ENCODE measurements around the gene RNF166. TPM values are rescaled to one million over a fixed set of nuclear protein-coding genes. Genes with fewer than 3 reads are reported as not detected.

The RNF166 gene
- total RNA-seq, 1 donor from 2014 or later: 74.2 TPM

DNA sequence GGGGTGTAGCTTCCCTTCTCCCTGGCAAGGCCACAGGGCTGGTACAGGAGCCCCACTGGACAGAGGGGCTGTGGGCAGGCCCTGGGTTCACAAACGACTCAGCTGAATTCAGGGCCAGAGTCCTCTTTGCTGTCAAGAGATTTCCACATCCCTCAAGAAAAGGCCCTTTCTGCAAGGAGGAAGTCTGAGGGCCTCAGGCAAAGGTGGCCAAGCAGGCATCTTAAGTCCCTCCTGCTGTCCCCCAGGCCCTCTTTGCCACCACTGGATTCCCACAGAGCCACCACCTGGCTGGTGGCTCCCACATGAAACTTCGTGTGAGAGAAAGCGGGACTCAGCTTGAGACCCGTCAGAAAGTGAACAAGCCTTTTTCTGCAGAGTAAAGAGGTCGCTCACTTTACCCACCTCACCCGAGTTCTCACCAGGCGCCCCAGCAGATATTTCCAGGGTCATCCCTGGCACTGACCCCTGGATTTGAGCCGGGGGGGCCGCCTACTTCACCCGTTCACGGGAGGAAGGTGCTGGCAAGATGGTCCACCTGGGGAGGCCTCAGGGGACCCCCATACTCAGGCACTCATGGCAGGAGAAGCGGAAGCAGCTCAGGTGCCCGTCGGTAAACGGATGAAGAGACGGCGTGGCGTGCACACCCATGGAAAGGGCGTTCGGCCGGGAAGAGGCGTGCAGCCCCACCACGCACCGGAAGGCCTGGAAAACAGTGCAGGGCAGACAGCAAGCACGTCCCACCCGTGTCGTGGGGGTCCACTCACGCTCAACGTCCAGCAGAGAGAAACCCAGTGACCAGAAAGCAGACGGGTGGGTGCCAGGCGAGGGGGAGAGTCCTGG, 3.6 kb downstream of the RNF166 start:
- TF ChIP-seq, protein P1, sequence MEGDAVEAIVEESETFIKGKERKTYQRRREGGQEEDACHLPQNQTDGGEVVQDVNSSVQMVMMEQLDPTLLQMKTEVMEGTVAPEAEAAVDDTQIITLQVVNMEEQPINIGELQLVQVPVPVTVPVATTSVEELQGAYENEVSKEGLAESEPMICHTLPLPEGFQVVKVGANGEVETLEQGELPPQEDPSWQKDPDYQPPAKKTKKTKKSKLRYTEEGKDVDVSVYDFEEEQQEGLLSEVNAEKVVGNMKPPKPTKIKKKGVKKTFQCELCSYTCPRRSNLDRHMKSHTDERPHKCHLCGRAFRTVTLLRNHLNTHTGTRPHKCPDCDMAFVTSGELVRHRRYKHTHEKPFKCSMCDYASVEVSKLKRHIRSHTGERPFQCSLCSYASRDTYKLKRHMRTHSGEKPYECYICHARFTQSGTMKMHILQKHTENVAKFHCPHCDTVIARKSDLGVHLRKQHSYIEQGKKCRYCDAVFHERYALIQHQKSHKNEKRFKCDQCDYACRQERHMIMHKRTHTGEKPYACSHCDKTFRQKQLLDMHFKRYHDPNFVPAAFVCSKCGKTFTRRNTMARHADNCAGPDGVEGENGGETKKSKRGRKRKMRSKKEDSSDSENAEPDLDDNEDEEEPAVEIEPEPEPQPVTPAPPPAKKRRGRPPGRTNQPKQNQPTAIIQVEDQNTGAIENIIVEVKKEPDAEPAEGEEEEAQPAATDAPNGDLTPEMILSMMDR (IDR thresholded peaks at IDR 0.05; ENCODE audit: unreplicated experiment): no peak
- Mint-ChIP-seq H3K36me3 (ENCODE audit: low read depth, unreplicated experiment) (peaks cover 24% of the 10 kb centered on the region), H3K4me1 (ENCODE audit: unreplicated experiment) (peaks cover 57% of the 10 kb centered on the region), H3K9me3 (ENCODE audit: unreplicated experiment) (no peaks in the 10 kb centered on the region), H3K27ac (ENCODE audit: unreplicated experiment) (peak overlapping the region; percentile 98), H3K27me3 (ENCODE audit: unreplicated experiment) (peaks cover 28% of the 10 kb centered on the region), H3K4me3 (ENCODE audit: unreplicated experiment) (peak overlapping the region; percentile 76)
- DNase-seq (ENCODE audit: low spot score): no peak

DNA sequence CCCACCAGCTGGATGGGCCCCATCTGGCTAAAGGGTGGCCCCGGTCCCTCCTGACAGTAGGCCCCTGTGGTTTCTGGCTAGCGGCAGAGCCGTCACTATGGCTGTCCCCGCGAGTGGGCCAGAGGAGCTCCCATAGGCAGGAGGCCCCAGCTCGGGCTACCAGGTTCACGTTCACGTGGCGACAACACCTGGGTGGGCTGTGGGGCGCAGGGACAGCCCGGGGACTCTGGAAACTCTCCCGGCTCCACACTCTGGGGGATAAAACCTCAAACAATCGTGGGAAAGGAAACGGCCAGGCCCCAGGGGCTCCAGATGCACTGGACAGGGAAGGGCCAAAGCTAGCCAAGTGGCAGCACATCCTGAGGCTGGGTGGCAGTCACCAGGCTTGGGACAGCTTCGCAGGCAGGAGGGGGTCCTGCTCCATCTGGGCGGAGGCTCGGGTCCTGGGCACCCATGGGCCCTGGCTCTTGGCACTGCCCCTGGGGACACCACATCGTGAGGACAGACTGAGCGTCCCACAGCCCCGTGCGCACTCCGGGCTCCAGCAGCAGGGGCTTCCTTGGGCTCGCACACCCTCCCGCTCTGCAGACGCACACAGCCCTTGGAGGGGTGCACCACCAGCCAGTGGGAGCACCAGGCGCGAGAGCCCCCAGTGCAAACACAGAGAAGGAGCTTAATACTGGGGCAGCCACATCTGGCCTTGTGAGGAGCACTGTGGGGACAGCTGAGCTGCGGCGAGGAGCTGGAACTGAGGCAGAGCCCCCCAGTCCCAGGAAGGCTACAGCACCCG, 4.4 kb downstream of the RNF166 start:
- H3K27ac Mint-ChIP-seq (ENCODE audit: unreplicated experiment): peak overlapping the region; percentile 98
- no peak for DNase-seq (ENCODE audit: low spot score)

DNA sequence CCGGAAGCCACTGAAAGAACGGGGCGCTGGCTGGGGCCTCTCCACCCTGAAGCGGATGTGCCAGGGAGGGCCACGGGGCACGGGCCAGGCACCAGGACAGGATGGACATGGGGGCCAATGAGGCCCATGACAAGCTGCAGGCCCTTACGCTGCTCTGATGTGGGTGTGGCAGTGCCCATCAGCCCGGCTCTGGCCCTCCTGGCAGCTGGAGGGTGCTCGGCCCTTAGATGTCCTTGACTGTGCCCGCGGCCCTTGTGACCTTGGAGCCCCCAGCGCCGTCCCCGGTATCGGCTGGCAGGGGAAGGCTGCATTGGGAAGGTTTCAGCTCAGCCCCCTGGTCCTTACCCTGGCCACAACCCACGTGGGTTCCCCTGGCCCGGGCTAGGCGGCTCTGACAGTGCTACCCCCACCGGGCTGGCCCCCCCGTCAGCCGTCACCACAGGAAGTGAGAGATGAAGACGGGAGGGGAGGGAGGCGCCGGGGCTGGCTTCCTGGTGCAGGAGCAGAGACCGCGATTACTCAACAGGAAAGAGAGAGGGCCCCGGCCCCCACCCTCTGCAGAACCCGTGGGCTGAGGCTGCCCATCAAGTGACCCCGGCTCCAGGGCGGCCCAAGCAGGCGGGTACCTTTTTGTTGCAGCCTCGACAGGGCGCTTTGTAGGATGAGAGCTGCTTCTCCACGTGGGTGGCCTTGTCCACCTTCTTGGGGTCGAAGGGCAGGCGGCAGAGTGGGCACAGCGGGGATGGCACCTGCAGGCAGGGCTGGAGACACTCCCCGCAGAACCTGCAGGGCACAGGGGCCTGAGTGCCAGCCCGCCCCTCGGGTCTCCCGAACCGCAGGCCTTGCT, 5.3 kb downstream of the RNF166 start:
- Mint-ChIP-seq H3K36me3 (ENCODE audit: low read depth, unreplicated experiment) (peaks cover 21% of the 10 kb centered on the region), H3K4me3 (ENCODE audit: unreplicated experiment) (no peak overlapping the region), H3K27me3 (ENCODE audit: unreplicated experiment) (peaks cover 26% of the 10 kb centered on the region), H3K27ac (ENCODE audit: unreplicated experiment) (peak overlapping the region; percentile 77), H3K4me1 (ENCODE audit: unreplicated experiment) (peaks cover 51% of the 10 kb centered on the region), H3K9me3 (ENCODE audit: unreplicated experiment) (no peaks in the 10 kb centered on the region)
- TF ChIP-seq, protein P1 (IDR thresholded peaks at IDR 0.05; ENCODE audit: unreplicated experiment): no peak
- DNase-seq (ENCODE audit: low spot score): peak; percentile 76

More for the DNA sequence above, 4.4 kb downstream of the RNF166 start:
- TF ChIP-seq, protein P1 (IDR thresholded peaks at IDR 0.05; ENCODE audit: unreplicated experiment): no peak
- no peaks in the 10 kb centered on the region for H3K9me3 Mint-ChIP-seq (ENCODE audit: unreplicated experiment)
- peaks cover 52% of the 10 kb centered on the region for H3K4me1 Mint-ChIP-seq (ENCODE audit: unreplicated experiment)
- H3K36me3 Mint-ChIP-seq (ENCODE audit: low read depth, unreplicated experiment): peaks cover 20% of the 10 kb centered on the region
- peaks cover 26% of the 10 kb centered on the region for H3K27me3 Mint-ChIP-seq (ENCODE audit: unreplicated experiment)
- H3K4me3 Mint-ChIP-seq (ENCODE audit: unreplicated experiment): no peak overlapping the region

DNA sequence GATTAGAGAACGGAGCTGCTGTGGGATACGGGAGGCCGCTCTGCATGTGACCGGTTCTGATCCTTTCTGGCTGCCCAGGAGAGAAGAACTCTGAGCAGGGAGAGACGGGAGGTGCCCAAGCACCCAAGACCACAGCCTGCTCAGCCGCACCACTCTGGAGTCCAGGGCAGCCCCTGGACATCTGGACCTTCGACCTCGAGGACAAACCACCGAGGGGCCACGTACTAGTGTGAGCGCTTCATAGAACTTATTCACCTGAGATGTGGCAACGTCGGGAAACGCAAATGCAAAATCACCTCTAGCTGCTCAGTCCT, 5.9 kb downstream of the RNF166 start:
- TF ChIP-seq, protein P1 (IDR thresholded peaks at IDR 0.05; ENCODE audit: unreplicated experiment): no peak
- peaks cover 21% of the 10 kb centered on the region for H3K36me3 Mint-ChIP-seq (ENCODE audit: low read depth, unreplicated experiment)

More for the DNA sequence above, 5.9 kb downstream of the RNF166 start:
- peaks cover 48% of the 10 kb centered on the region for H3K4me1 Mint-ChIP-seq (ENCODE audit: unreplicated experiment)
- no peak overlapping the region for H3K27ac Mint-ChIP-seq (ENCODE audit: unreplicated experiment)
- DNase-seq (ENCODE audit: low spot score): no peak
- H3K27me3 Mint-ChIP-seq (ENCODE audit: unreplicated experiment): peaks cover 22% of the 10 kb centered on the region
- no peak overlapping the region for H3K4me3 Mint-ChIP-seq (ENCODE audit: unreplicated experiment)
- H3K9me3 Mint-ChIP-seq (ENCODE audit: unreplicated experiment): no peaks in the 10 kb centered on the region
